Mesendoderm (in vitro differentiated cells): ENCODE measurements around the gene AGTRAP.

Experiments used
- DNase-seq: peaks from one replicate; pipeline ENCODE4 v3.0.0; 2013
- H2AK5ac ChIP-seq: 2 replicates; pipeline ENCODE4 v1.6.1; 2013; ENCODE audit warnings: low read length, inconsistent platforms
- H2BK120ac ChIP-seq: 2 replicates; pipeline ENCODE4 v1.6.1; 2013; ENCODE audit warnings: low read depth, mild to moderate bottlenecking, low read length, moderate library complexity, mixed read lengths
- H2BK15ac ChIP-seq: replicated peaks from 2 replicates; pipeline ENCODE4 v1.6.1; 2013; ENCODE audit warnings: low read depth, mild to moderate bottlenecking, moderate library complexity
- H2BK5ac ChIP-seq: 2 replicates; pipeline ENCODE4 v1.6.1; 2013; ENCODE audit warnings: low read length, inconsistent platforms
- H3K18ac ChIP-seq: 2 replicates; pipeline ENCODE4 v1.6.1; 2013; ENCODE audit warnings: mild to moderate bottlenecking, low read length, mixed read lengths
- H3K23ac ChIP-seq: one replicate; pipeline ENCODE4 v1.6.1; 2013; ENCODE audit warnings: low read length
- H3K27ac ChIP-seq: 2 replicates; pipeline ENCODE4 v1.5.1; 2013; ENCODE audit warnings: low read depth, mild to moderate bottlenecking, inconsistent platforms, low read length, moderate library complexity
- H3K27me3 ChIP-seq: 2 replicates; pipeline ENCODE4 v1.6.1; 2013; ENCODE audit warnings: low read length, control low read depth, mild to moderate bottlenecking, inconsistent platforms; ENCODE audit not compliant: insufficient read depth, poor library complexity
- H3K36me3 ChIP-seq: 2 replicates; pipeline ENCODE4 v1.6.1; 2013; ENCODE audit warnings: low read length, inconsistent platforms; ENCODE audit not compliant: control insufficient read depth, insufficient read depth
- H3K4ac ChIP-seq: one replicate; pipeline ENCODE4 v1.6.1; 2013; ENCODE audit warnings: low read depth, mild to moderate bottlenecking, low read length, moderate library complexity
- H3K4me1 ChIP-seq: 2 replicates; pipeline ENCODE4 v1.6.1; 2013; ENCODE audit warnings: low read depth, low read length, inconsistent platforms; ENCODE audit not compliant: control insufficient read depth
- H3K4me2 ChIP-seq: 2 replicates; pipeline ENCODE4 v1.6.1; 2013; ENCODE audit warnings: low read length
- H3K4me3 ChIP-seq: 2 replicates; pipeline ENCODE4 v1.5.1; 2013; ENCODE audit warnings: mild to moderate bottlenecking, low read length
- H3K56ac ChIP-seq: one replicate; pipeline ENCODE4 v1.6.1; 2013; ENCODE audit warnings: low read length
- H3K79me1 ChIP-seq: 2 replicates; pipeline ENCODE4 v1.6.1; 2013; ENCODE audit warnings: low read length, inconsistent platforms
- H3K79me2 ChIP-seq: 2 replicates; pipeline ENCODE4 v1.6.1; 2013; ENCODE audit warnings: mild to moderate bottlenecking, low read length; ENCODE audit not compliant: control insufficient read depth, insufficient read depth
- H3K9ac ChIP-seq: 2 replicates; pipeline ENCODE4 v1.6.1; 2013; ENCODE audit warnings: low read length, inconsistent platforms
- H4K5ac ChIP-seq: one replicate; pipeline ENCODE4 v1.6.1; 2013; ENCODE audit warnings: low read length
- H4K8ac ChIP-seq: one replicate; pipeline ENCODE4 v1.6.1; 2013; ENCODE audit warnings: low read depth, mild to moderate bottlenecking, control low read depth, low read length, moderate library complexity
- WGBS: extraction: QIAGEN DNeasy Blood & Tissue Kit; methylation state at CpG from one replicate; pipeline ENCODE4 v1.1.7; 2013; ENCODE audit warnings: low lambda C conversion rate, missing lambda C conversion rate; ENCODE audit not compliant: insufficient coverage; ENCODE audit errors: extremely low coverage; 5-methylcytosine and 5-hydroxymethylcytosine counted together

AGTRAP gene

GRCh38 chr1:11799896-11800295 lies 64.0 kb downstream of the AGTRAP start:
- no peak for DNase-seq
- Histone ChIP-seq H3K4me2 (no peak overlapping the region), H3K4me1 (peaks cover 11% of the 10 kb centered on the region), H3K9ac (no peak overlapping the region), H2AK5ac (no peak overlapping the region), H3K79me1 (peaks cover 7% of the 10 kb centered on the region), H3K27ac (no peak overlapping the region), H3K23ac (no peak overlapping the region), H3K4me3 (no peak overlapping the region), H3K79me2 (peaks cover 4% of the 10 kb centered on the region), H4K5ac (no peak overlapping the region), H3K56ac (no peak overlapping the region), H2BK120ac (no peak overlapping the region), H4K8ac (no peak overlapping the region), H3K18ac (no peak overlapping the region), H3K27me3 (no peaks in the 10 kb centered on the region), H3K36me3 (peaks cover 6% of the 10 kb centered on the region), H3K4ac (no peak overlapping the region), H2BK15ac (no peak overlapping the region), H2BK5ac (no peak overlapping the region)
- WGBS = no CpG with 5 or more reads among the region's 9 CpGs

DNA sequence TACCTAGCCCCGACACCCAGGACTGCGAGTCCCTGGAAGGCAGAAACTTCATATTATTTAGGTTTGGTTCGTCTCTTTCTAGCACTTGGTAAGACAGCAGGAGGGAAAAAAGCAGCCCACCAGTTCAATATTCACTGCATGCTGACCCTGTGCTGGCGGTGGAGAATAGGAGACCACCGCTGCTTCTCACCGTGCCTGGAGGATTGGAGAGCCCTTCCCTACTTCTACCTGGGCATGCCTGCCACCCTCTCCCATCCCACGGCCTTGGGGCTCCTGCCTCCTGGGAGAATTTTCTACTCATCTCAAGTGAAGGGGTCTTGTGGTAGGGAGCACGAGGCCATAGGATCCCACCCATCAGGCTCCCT lies 64.4 kb downstream of the AGTRAP start:
- H3K79me2 ChIP-seq = peaks cover 7% of the 10 kb centered on the region
- no peak overlapping the region for H3K4me2 ChIP-seq
- H3K18ac ChIP-seq = no peak overlapping the region
- no peak overlapping the region for H2BK5ac ChIP-seq
- H2BK120ac ChIP-seq = no peak overlapping the region
- no peak overlapping the region for H3K4me3 ChIP-seq
- H3K36me3 ChIP-seq = peaks cover 4% of the 10 kb centered on the region
- H3K23ac ChIP-seq = no peak overlapping the region
- H4K5ac ChIP-seq = no peak overlapping the region
- DNase-seq = no peak
- no peak overlapping the region for H3K56ac ChIP-seq
- H3K4me1 ChIP-seq = peaks cover 12% of the 10 kb centered on the region
- peaks cover 9% of the 10 kb centered on the region for H3K79me1 ChIP-seq
- H3K9ac ChIP-seq = no peak overlapping the region
- H2BK15ac ChIP-seq = no peak overlapping the region
- H3K27me3 ChIP-seq = no peaks in the 10 kb centered on the region
- H3K4ac ChIP-seq = no peak overlapping the region
- WGBS = no CpG with 5 or more reads among the region's 8 CpGs
- no peak overlapping the region for H4K8ac ChIP-seq
- no peak overlapping the region for H3K27ac ChIP-seq
- no peak overlapping the region for H2AK5ac ChIP-seq
